ENCODE data around the gene CCT6B.

- TF ChIP-seq GATA2 (IDR thresholded peaks at IDR 0.05; ENCODE audit: low read depth, low read length) (no peak), GATA3 (IDR thresholded peaks at IDR 0.05; ENCODE audit: low read depth, low read length) (no peak)
Observed at GRCh38 chr17:34886831-34887230, 74.4 kb downstream of the CCT6B start.

All from SH-SY5Y (cell line).